Measurements from ENCODE around the gene SLC39A5.

DNA sequence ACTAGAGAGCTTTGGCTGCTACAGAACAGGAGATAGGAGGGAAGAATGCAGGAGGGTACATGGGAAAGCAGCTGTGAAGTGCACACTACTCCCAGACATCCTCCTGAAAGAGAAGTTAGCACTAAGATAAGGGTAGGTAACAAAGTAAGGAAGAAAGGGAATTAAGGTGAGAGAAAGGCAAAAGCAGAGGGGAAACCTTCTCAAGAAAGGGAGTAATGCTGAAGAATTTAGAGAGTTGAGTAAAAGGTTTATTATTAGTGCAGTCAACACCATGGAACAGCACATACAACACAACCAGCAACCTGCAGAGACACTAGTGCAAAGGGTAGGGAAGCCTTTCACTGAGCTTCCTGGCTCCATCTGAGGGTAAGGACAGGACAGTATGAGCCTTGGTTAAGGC is 25.6 kb upstream of the SLC39A5 start:
- TF ChIP-seq, protein P1, sequence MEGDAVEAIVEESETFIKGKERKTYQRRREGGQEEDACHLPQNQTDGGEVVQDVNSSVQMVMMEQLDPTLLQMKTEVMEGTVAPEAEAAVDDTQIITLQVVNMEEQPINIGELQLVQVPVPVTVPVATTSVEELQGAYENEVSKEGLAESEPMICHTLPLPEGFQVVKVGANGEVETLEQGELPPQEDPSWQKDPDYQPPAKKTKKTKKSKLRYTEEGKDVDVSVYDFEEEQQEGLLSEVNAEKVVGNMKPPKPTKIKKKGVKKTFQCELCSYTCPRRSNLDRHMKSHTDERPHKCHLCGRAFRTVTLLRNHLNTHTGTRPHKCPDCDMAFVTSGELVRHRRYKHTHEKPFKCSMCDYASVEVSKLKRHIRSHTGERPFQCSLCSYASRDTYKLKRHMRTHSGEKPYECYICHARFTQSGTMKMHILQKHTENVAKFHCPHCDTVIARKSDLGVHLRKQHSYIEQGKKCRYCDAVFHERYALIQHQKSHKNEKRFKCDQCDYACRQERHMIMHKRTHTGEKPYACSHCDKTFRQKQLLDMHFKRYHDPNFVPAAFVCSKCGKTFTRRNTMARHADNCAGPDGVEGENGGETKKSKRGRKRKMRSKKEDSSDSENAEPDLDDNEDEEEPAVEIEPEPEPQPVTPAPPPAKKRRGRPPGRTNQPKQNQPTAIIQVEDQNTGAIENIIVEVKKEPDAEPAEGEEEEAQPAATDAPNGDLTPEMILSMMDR (IDR thresholded peaks at IDR 0.05), result no peak
- TF ChIP-seq POLR2A (IDR thresholded peaks at IDR 0.05), result no peak
- TF ChIP-seq POLR2AphosphoS5 (IDR thresholded peaks at IDR 0.05), result no peak

All from breast epithelium (tissue), 3 donors.